ENCODE data around the gene COL8A1. TPM values are rescaled to one million over a fixed set of nuclear protein-coding genes. Genes with fewer than 3 reads are reported as not detected.

COL8A1 gene
- total RNA-seq, 1 experiment from 2014 or later: 0.13 TPM

DNA sequence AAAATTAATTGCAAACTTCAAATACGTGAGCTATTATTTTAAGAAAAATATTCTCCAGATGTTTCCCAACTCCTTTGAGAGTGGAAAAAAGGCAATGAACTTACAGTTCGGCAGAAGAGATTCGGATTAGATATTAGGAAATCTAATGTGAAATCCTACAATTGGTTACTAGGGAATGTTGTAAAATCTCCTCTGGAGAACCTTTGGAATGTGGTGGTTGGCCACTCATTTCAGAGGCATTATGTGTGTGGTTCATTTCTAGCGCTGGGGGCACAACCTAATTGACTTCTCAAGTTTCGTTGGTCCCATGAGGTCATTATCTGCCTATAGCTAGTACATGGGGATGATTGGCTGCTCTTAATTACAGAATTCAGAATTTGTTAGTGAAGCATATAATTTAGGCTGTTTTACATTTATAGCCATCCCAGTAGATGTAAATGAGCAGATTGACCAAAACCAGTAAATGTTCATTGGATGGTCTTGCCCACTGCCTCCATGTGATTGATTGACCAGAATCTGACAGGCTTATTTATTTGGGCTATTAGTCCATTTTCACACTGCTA lies 144.7 kb downstream of the COL8A1 start:
- TF ChIP-seq, protein P1, sequence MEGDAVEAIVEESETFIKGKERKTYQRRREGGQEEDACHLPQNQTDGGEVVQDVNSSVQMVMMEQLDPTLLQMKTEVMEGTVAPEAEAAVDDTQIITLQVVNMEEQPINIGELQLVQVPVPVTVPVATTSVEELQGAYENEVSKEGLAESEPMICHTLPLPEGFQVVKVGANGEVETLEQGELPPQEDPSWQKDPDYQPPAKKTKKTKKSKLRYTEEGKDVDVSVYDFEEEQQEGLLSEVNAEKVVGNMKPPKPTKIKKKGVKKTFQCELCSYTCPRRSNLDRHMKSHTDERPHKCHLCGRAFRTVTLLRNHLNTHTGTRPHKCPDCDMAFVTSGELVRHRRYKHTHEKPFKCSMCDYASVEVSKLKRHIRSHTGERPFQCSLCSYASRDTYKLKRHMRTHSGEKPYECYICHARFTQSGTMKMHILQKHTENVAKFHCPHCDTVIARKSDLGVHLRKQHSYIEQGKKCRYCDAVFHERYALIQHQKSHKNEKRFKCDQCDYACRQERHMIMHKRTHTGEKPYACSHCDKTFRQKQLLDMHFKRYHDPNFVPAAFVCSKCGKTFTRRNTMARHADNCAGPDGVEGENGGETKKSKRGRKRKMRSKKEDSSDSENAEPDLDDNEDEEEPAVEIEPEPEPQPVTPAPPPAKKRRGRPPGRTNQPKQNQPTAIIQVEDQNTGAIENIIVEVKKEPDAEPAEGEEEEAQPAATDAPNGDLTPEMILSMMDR (IDR thresholded peaks at IDR 0.05): no peak
- TF ChIP-seq TCF7L2 (IDR thresholded peaks at IDR 0.05; ENCODE audit: low read depth, low read length) (no peak), POLR2AphosphoS5 (IDR thresholded peaks at IDR 0.05; ENCODE audit: low read depth, low read length) (no peak), SIN3A (IDR thresholded peaks at IDR 0.05; ENCODE audit: borderline replicate concordance, insufficient read depth, low read depth, low read length) (no peak)
- TF ChIP-seq, protein P2, sequence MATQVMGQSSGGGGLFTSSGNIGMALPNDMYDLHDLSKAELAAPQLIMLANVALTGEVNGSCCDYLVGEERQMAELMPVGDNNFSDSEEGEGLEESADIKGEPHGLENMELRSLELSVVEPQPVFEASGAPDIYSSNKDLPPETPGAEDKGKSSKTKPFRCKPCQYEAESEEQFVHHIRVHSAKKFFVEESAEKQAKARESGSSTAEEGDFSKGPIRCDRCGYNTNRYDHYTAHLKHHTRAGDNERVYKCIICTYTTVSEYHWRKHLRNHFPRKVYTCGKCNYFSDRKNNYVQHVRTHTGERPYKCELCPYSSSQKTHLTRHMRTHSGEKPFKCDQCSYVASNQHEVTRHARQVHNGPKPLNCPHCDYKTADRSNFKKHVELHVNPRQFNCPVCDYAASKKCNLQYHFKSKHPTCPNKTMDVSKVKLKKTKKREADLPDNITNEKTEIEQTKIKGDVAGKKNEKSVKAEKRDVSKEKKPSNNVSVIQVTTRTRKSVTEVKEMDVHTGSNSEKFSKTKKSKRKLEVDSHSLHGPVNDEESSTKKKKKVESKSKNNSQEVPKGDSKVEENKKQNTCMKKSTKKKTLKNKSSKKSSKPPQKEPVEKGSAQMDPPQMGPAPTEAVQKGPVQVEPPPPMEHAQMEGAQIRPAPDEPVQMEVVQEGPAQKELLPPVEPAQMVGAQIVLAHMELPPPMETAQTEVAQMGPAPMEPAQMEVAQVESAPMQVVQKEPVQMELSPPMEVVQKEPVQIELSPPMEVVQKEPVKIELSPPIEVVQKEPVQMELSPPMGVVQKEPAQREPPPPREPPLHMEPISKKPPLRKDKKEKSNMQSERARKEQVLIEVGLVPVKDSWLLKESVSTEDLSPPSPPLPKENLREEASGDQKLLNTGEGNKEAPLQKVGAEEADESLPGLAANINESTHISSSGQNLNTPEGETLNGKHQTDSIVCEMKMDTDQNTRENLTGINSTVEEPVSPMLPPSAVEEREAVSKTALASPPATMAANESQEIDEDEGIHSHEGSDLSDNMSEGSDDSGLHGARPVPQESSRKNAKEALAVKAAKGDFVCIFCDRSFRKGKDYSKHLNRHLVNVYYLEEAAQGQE (IDR thresholded peaks at IDR 0.05; ENCODE audit: insufficient read depth in 1 of 2, low read depth in 2 of 2, low read length in 1 of 2): no peak
- ATAC-seq (no peak), DNase-seq (ENCODE audit: low read depth, low spot score) (no peak)
- no peak overlapping the region for H3K4me3 ChIP-seq (ENCODE audit: low read depth in 2 of 2, low read length in 2 of 2)
- no peaks in the 10 kb centered on the region for H3K36me3 ChIP-seq (ENCODE audit: control insufficient read depth, insufficient read depth, low read length)
- POLR2A ChIA-PET: no interaction called here
- no TSS peak for BruUV-seq (replicated peaks)
- H3K4me1 ChIP-seq (ENCODE audit: control insufficient read depth, insufficient read depth, low read length): no peaks in the 10 kb centered on the region
- CTCF ChIA-PET: no interaction called here
- in situ Hi-C loops (cut with HindIII; ENCODE audit: low pct_unique_long_range_greater_than_20kb, low sequenced_read_pairs): no loop called here
- intact Hi-C loops (cut with micrococcal nuclease; ENCODE audit: unreplicated experiment): no loop called here
- peaks cover 24% of the 10 kb centered on the region for H3K27me3 ChIP-seq (ENCODE audit: control insufficient read depth, insufficient read depth, low read length)
- H3K27ac ChIP-seq (ENCODE audit: low read length): no peak overlapping the region
- H3K9me3 ChIP-seq (ENCODE audit: control insufficient read depth, insufficient read depth, low read depth, low read length): no peaks in the 10 kb centered on the region

DNA sequence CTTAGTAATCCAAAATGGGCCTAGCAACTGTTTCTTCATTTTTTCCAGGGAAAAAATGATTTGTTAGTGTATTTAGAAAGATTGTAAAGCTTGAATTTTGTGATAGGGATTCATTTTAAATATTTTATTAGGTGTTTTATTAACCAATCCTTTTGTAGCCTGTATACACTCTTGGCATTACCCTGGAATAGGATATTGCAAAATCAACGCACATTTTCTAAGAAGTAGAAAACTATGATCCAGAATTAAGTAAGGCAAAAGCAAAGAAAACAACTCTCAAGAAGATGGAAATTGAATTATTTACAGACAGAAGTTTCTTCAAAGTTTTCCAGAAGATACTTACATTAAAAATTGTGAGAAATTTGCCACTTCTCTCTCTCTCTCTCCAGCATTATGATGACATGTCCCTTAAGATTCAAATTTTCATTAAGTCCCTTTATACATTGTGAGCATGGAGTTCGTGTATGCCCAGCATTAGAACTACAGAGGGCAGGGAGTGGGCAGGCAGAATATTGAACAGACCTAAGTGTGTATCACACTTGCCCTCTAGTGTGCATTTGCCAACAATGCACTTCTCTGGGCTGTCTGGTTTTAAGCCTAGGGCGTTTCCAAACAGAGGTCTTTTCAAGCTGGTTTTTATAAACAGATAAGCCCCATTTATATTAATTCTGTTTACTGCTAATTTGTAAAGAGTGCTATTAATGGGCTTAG lies 150.8 kb downstream of the COL8A1 start:
- Histone ChIP-seq H3K27me3 (ENCODE audit: control insufficient read depth, insufficient read depth, low read length) (peaks cover 22% of the 10 kb centered on the region), H3K4me1 (ENCODE audit: control insufficient read depth, insufficient read depth, low read length) (no peaks in the 10 kb centered on the region), H3K27ac (ENCODE audit: low read length) (no peak overlapping the region), H3K4me3 (ENCODE audit: low read depth in 2 of 2, low read length in 2 of 2) (no peak overlapping the region), H3K36me3 (ENCODE audit: control insufficient read depth, insufficient read depth, low read length) (no peaks in the 10 kb centered on the region), H3K9me3 (ENCODE audit: control insufficient read depth, insufficient read depth, low read depth, low read length) (no peaks in the 10 kb centered on the region)
- ChIA-PET CTCF (interaction anchor here (0.6 to 1.1 kb wide), 2 partner anchors 35 to 397 kb away, joined by 4 to 9 read pairs; no protein-coding TSS in a partner anchor), POLR2A (no interaction called here)
- BruUV-seq (replicated peaks): no TSS peak
- TF ChIP-seq, protein P1 (IDR thresholded peaks at IDR 0.05): peak; percentile 82
- TF ChIP-seq TCF7L2 (IDR thresholded peaks at IDR 0.05; ENCODE audit: low read depth, low read length): no peak
- ATAC-seq (peak; percentile 99), DNase-seq (ENCODE audit: low read depth, low spot score) (no peak)
- in situ Hi-C loops (cut with HindIII; ENCODE audit: low pct_unique_long_range_greater_than_20kb, low sequenced_read_pairs): no loop called here
- intact Hi-C loops (cut with micrococcal nuclease; ENCODE audit: unreplicated experiment): no loop called here

Measured in Panc1 (cell line).